Activated T-cell treated with anti-CD3 and anti-CD28 coated beads for 48 hours (primary cell): ENCODE data around the gene ZBP1.

Experiments used
- DNase-seq: peaks from one replicate; pipeline ENCODE4 v3.0.0-alpha.2; 2020; ENCODE audit warnings: low read depth

The ZBP1 gene

GRCh38 chr20:57620274-57620990 is at the start of gene ZBP1:
Gene ZBP1 (minus strand): TSS chr20:57620426. CDS start chr20:57620295, 131 bp downstream.
- no peak for DNase-seq

GRCh38 chr20:57669632-57670031 is 49.4 kb upstream of the ZBP1 start:
- DNase-seq = no peak

- no peak for DNase-seq
Measured at GRCh38 chr20:57667924-57668782, 47.9 kb upstream of the ZBP1 start.

- no peak for DNase-seq
Measured at GRCh38 chr20:57667388-57667787, 47.2 kb upstream of the ZBP1 start.

- DNase-seq = no peak
Measured at GRCh38 chr20:57666834-57667157, 46.6 kb upstream of the ZBP1 start.

GRCh38 chr20:57666106-57666833 is 46.0 kb upstream of the ZBP1 start:
- no peak for DNase-seq

GRCh38 chr20:57665589-57665971 is 45.4 kb upstream of the ZBP1 start:
- DNase-seq = no peak

- no peak for DNase-seq
Measured at GRCh38 chr20:57664924-57665588, 44.8 kb upstream of the ZBP1 start.

GRCh38 chr20:57664476-57664875 is 44.2 kb upstream of the ZBP1 start:
- no peak for DNase-seq

GRCh38 chr20:57663681-57664451 is 43.6 kb upstream of the ZBP1 start:
- DNase-seq = no peak

GRCh38 chr20:57663241-57663640 is 43.0 kb upstream of the ZBP1 start:
- DNase-seq = no peak

- no peak for DNase-seq
Measured at GRCh38 chr20:57662456-57663240, 42.4 kb upstream of the ZBP1 start.

- no peak for DNase-seq
Measured at GRCh38 chr20:57661746-57662455, 41.7 kb upstream of the ZBP1 start.

GRCh38 chr20:57660922-57661745 is 40.9 kb upstream of the ZBP1 start:
- no peak for DNase-seq

- no peak for DNase-seq
Measured at GRCh38 chr20:57660181-57660921, 40.1 kb upstream of the ZBP1 start.

GRCh38 chr20:57659517-57660180 is 39.4 kb upstream of the ZBP1 start:
- no peak for DNase-seq

GRCh38 chr20:57658833-57659516 is 38.7 kb upstream of the ZBP1 start:
- DNase-seq = no peak
